Measurements from ENCODE around the gene CTBP1.
"Not testable (repeated sequence)": the region's sequence is repeated elsewhere in the genome, so short reads cannot be mapped to it uniquely, and the experiment has no call there.

The CTBP1 gene

GRCh38 chr4:1239141-1239949 is 9.6 kb downstream of the CTBP1 start:
- DNase-seq: peak; percentile 1

- DNase-seq: no peak
Measured at GRCh38 chr4:1238676-1239000, 10.3 kb downstream of the CTBP1 start.

GRCh38 chr4:1237981-1238675 is 10.8 kb downstream of the CTBP1 start:
- peak; percentile 1 for DNase-seq

GRCh38 chr4:1237261-1237660 is 11.7 kb downstream of the CTBP1 start:
- not testable (repeated sequence) for DNase-seq

GRCh38 chr4:1236836-1237235 is 12.1 kb downstream of the CTBP1 start:
- not testable (repeated sequence) for DNase-seq

GRCh38 chr4:1236103-1236641 is 12.8 kb downstream of the CTBP1 start:
- no peak for DNase-seq

- DNase-seq: no peak
Measured at GRCh38 chr4:1235381-1236102, 13.4 kb downstream of the CTBP1 start.

GRCh38 chr4:1234811-1235292 is 14.1 kb downstream of the CTBP1 start:
- DNase-seq: no peak

- no peak for DNase-seq
Measured at GRCh38 chr4:1234309-1234695, 14.6 kb downstream of the CTBP1 start.

GRCh38 chr4:1233641-1234308 is 15.2 kb downstream of the CTBP1 start:
- DNase-seq: no peak

GRCh38 chr4:1232661-1233621 is 16.0 kb downstream of the CTBP1 start:
- DNase-seq: peak; percentile 78

GRCh38 chr4:1231637-1232360 is 17.1 kb downstream of the CTBP1 start:
- no peak for DNase-seq

GRCh38 chr4:1230971-1231636 is 17.8 kb downstream of the CTBP1 start:
- DNase-seq: no peak

- DNase-seq: no peak
Measured at GRCh38 chr4:1230316-1230715, 18.6 kb downstream of the CTBP1 start.

- DNase-seq: no peak
Measured at GRCh38 chr4:1229117-1229849, 19.6 kb downstream of the CTBP1 start.

GRCh38 chr4:1227816-1228215 is 21.1 kb downstream of the CTBP1 start:
- no peak for DNase-seq

- DNase-seq: no peak
Measured at GRCh38 chr4:1226598-1226997, 22.3 kb downstream of the CTBP1 start.

- no peak for DNase-seq
Measured at GRCh38 chr4:1226144-1226481, 22.8 kb downstream of the CTBP1 start.

Measured in right kidney (tissue), 1 donor.